GM19324 (cell line): ENCODE data around the gene MRPS27.
"Not testable (repeated sequence)": the region's sequence is repeated elsewhere in the genome, so short reads cannot be mapped to it uniquely, and the experiment has no call there.

Experiments used
- ATAC-seq: cut with Tn5 transposase; IDR thresholded peaks from one replicate; pipeline ENCODE4 v1.9.1; 2021; ENCODE audit warnings: mild to moderate bottlenecking, moderate library complexity; ENCODE audit not compliant: unreplicated experiment, low FRiP score

MRPS27 gene

GRCh38 chr5:72179028-72179815 is 140.8 kb downstream of the MRPS27 start:
- no peak for ATAC-seq

GRCh38 chr5:72177538-72177937 is 142.5 kb downstream of the MRPS27 start:
- ATAC-seq, result no peak

- no peak for ATAC-seq
Measured at GRCh38 chr5:72172786-72173185, 147.3 kb downstream of the MRPS27 start.

GRCh38 chr5:72171667-72172066 is 148.4 kb downstream of the MRPS27 start:
- ATAC-seq, result no peak

GRCh38 chr5:72171181-72171580 is 148.9 kb downstream of the MRPS27 start:
- ATAC-seq, result not testable (repeated sequence)

GRCh38 chr5:72170101-72170500 is 149.9 kb downstream of the MRPS27 start:
- no peak for ATAC-seq
